ENCODE results near the gene SLC30A3. TPM values are rescaled to one million over a fixed set of nuclear protein-coding genes. Genes with fewer than 3 reads are reported as not detected.

SLC30A3 gene
- total RNA-seq, 2 donors from 2014 or later = 0.50 TPM; not detected in 1

- Mint-ChIP-seq H3K4me1 (no peaks in the 10 kb centered on the region), H3K4me3 (no peak overlapping the region), H3K9me3 (no peaks in the 10 kb centered on the region), H3K27me3 (peaks cover 16% of the 10 kb centered on the region), H3K27ac (no peak overlapping the region), H3K36me3 (ENCODE audit: low read depth) (no peaks in the 10 kb centered on the region)
- ATAC-seq (replicated peaks) = no peak
Observed at GRCh38 chr2:27298391-27299080, 35.7 kb upstream of the SLC30A3 start.

GRCh38 chr2:27297195-27297594 lies 34.3 kb upstream of the SLC30A3 start:
- no peak overlapping the region for H3K27ac Mint-ChIP-seq

GRCh38 chr2:27296481-27296880 lies 33.6 kb upstream of the SLC30A3 start:
- Mint-ChIP-seq H3K27me3 (peaks cover 27% of the 10 kb centered on the region), H3K36me3 (ENCODE audit: low read depth) (no peaks in the 10 kb centered on the region), H3K4me1 (no peaks in the 10 kb centered on the region), H3K27ac (no peak overlapping the region), H3K4me3 (no peak overlapping the region), H3K9me3 (no peaks in the 10 kb centered on the region)
- ATAC-seq (replicated peaks) = no peak

More at GRCh38 chr2:27297195-27297594, 34.3 kb upstream of the SLC30A3 start:
- Mint-ChIP-seq H3K4me3 (no peak overlapping the region), H3K36me3 (ENCODE audit: low read depth) (no peaks in the 10 kb centered on the region), H3K9me3 (no peaks in the 10 kb centered on the region), H3K4me1 (no peaks in the 10 kb centered on the region), H3K27me3 (peaks cover 20% of the 10 kb centered on the region)
- no peak for ATAC-seq (replicated peaks)

GRCh38 chr2:27294928-27295327 lies 32.1 kb upstream of the SLC30A3 start:
- H3K27me3 Mint-ChIP-seq = peaks cover 28% of the 10 kb centered on the region
- no peaks in the 10 kb centered on the region for H3K4me1 Mint-ChIP-seq
- no peaks in the 10 kb centered on the region for H3K36me3 Mint-ChIP-seq (ENCODE audit: low read depth)
- H3K9me3 Mint-ChIP-seq = no peaks in the 10 kb centered on the region
- ATAC-seq (replicated peaks) = no peak
- H3K4me3 Mint-ChIP-seq = no peak overlapping the region
- no peak overlapping the region for H3K27ac Mint-ChIP-seq

- H3K27me3 Mint-ChIP-seq = peaks cover 25% of the 10 kb centered on the region
- H3K9me3 Mint-ChIP-seq = no peaks in the 10 kb centered on the region
- ATAC-seq (replicated peaks) = no peak
Observed at GRCh38 chr2:27291865-27292264, 29.0 kb upstream of the SLC30A3 start.

GRCh38 chr2:27290549-27290948 lies 27.7 kb upstream of the SLC30A3 start:
- ATAC-seq (replicated peaks) = no peak

More at GRCh38 chr2:27291865-27292264, 29.0 kb upstream of the SLC30A3 start:
- Mint-ChIP-seq H3K27ac (no peak overlapping the region), H3K4me1 (no peaks in the 10 kb centered on the region), H3K4me3 (no peak overlapping the region), H3K36me3 (ENCODE audit: low read depth) (no peaks in the 10 kb centered on the region)

GRCh38 chr2:27288610-27289009 lies 25.8 kb upstream of the SLC30A3 start:
- no peak overlapping the region for H3K4me3 Mint-ChIP-seq
- H3K27me3 Mint-ChIP-seq = peaks cover 25% of the 10 kb centered on the region
- H3K36me3 Mint-ChIP-seq (ENCODE audit: low read depth) = no peaks in the 10 kb centered on the region
- no peak overlapping the region for H3K27ac Mint-ChIP-seq
- H3K4me1 Mint-ChIP-seq = no peaks in the 10 kb centered on the region
- no peak for ATAC-seq (replicated peaks)
- H3K9me3 Mint-ChIP-seq = no peaks in the 10 kb centered on the region

More at GRCh38 chr2:27290549-27290948, 27.7 kb upstream of the SLC30A3 start:
- no peak overlapping the region for H3K4me3 Mint-ChIP-seq
- H3K9me3 Mint-ChIP-seq = no peaks in the 10 kb centered on the region
- H3K4me1 Mint-ChIP-seq = no peaks in the 10 kb centered on the region
- peaks cover 22% of the 10 kb centered on the region for H3K27me3 Mint-ChIP-seq
- H3K27ac Mint-ChIP-seq = no peak overlapping the region
- H3K36me3 Mint-ChIP-seq (ENCODE audit: low read depth) = no peaks in the 10 kb centered on the region

GRCh38 chr2:27285481-27285880 lies 22.6 kb upstream of the SLC30A3 start:
- peaks cover 30% of the 10 kb centered on the region for H3K27me3 Mint-ChIP-seq
- no peaks in the 10 kb centered on the region for H3K36me3 Mint-ChIP-seq (ENCODE audit: low read depth)
- H3K27ac Mint-ChIP-seq = no peak overlapping the region
- no peak overlapping the region for H3K4me3 Mint-ChIP-seq
- no peaks in the 10 kb centered on the region for H3K9me3 Mint-ChIP-seq
- no peak for ATAC-seq (replicated peaks)
- H3K4me1 Mint-ChIP-seq = no peaks in the 10 kb centered on the region

- Mint-ChIP-seq H3K4me1 (peaks cover 2% of the 10 kb centered on the region), H3K4me3 (no peak overlapping the region), H3K27ac (no peak overlapping the region), H3K36me3 (ENCODE audit: low read depth) (no peaks in the 10 kb centered on the region), H3K9me3 (no peaks in the 10 kb centered on the region), H3K27me3 (peaks cover 31% of the 10 kb centered on the region)
- ATAC-seq (replicated peaks) = no peak
Observed at GRCh38 chr2:27284996-27285395, 22.1 kb upstream of the SLC30A3 start.

- Mint-ChIP-seq H3K4me1 (peaks cover 5% of the 10 kb centered on the region), H3K27ac (no peak overlapping the region), H3K9me3 (no peaks in the 10 kb centered on the region), H3K4me3 (no peak overlapping the region), H3K27me3 (peaks cover 23% of the 10 kb centered on the region), H3K36me3 (ENCODE audit: low read depth) (no peaks in the 10 kb centered on the region)
- no peak for ATAC-seq (replicated peaks)
Observed at GRCh38 chr2:27282892-27283291, 20.0 kb upstream of the SLC30A3 start.

- peaks cover 27% of the 10 kb centered on the region for H3K27me3 Mint-ChIP-seq
- no peak within 1 kb of the TSS for H3K4me3 Mint-ChIP-seq
- no peak for ATAC-seq (replicated peaks)
- peaks cover 5% of the 10 kb centered on the region for H3K4me1 Mint-ChIP-seq
- H3K36me3 Mint-ChIP-seq (ENCODE audit: low read depth) = no peaks in the 10 kb centered on the region
- H3K9me3 Mint-ChIP-seq = no peaks in the 10 kb centered on the region
- no peak within 1 kb of the TSS for H3K27ac Mint-ChIP-seq
Observed at GRCh38 chr2:27281855-27282559, 19.2 kb upstream of the SLC30A3 start, which contains the start of gene TRIM54. Gene TRIM54 (plus strand): TSS chr2:27282429. CDS start chr2:27282732, 303 bp downstream.

- no peak for ATAC-seq (replicated peaks)
- peaks cover 27% of the 10 kb centered on the region for H3K27me3 Mint-ChIP-seq
- H3K27ac Mint-ChIP-seq = no peak overlapping the region
- H3K9me3 Mint-ChIP-seq = no peaks in the 10 kb centered on the region
- no peak overlapping the region for H3K4me3 Mint-ChIP-seq
- H3K36me3 Mint-ChIP-seq (ENCODE audit: low read depth) = no peaks in the 10 kb centered on the region
- H3K4me1 Mint-ChIP-seq = peaks cover 5% of the 10 kb centered on the region
Observed at GRCh38 chr2:27281442-27281841, 18.6 kb upstream of the SLC30A3 start.

GRCh38 chr2:27280826-27281225 lies 18.0 kb upstream of the SLC30A3 start:
- Mint-ChIP-seq H3K36me3 (ENCODE audit: low read depth) (no peaks in the 10 kb centered on the region), H3K9me3 (no peaks in the 10 kb centered on the region), H3K4me3 (no peak overlapping the region), H3K27me3 (peaks cover 27% of the 10 kb centered on the region), H3K4me1 (peaks cover 5% of the 10 kb centered on the region), H3K27ac (no peak overlapping the region)
- ATAC-seq (replicated peaks) = no peak

GRCh38 chr2:27278010-27278409 lies 15.2 kb upstream of the SLC30A3 start:
- Mint-ChIP-seq H3K27ac (no peak overlapping the region), H3K27me3 (peaks cover 28% of the 10 kb centered on the region), H3K9me3 (no peaks in the 10 kb centered on the region), H3K4me1 (peaks cover 5% of the 10 kb centered on the region), H3K36me3 (ENCODE audit: low read depth) (no peaks in the 10 kb centered on the region), H3K4me3 (no peak overlapping the region)
- no peak for ATAC-seq (replicated peaks)

Data from activated T-helper 17 cell treated with anti-CD3 and anti-CD28 coated beads, Interleukin-2, amount 50 U/mL, for 72 hours (primary cell).